HG03039 (cell line): ENCODE measurements around the gene QDPR.
"Not testable (repeated sequence)": the region's sequence is repeated elsewhere in the genome, so short reads cannot be mapped to it uniquely, and the experiment has no call there.

Experiments used
- ATAC-seq: cut with Tn5 transposase; IDR thresholded peaks from one replicate; pipeline ENCODE4 v1.9.1; 2021; ENCODE audit warnings: mild to moderate bottlenecking, moderate library complexity; ENCODE audit not compliant: unreplicated experiment

Gene QDPR

DNA sequence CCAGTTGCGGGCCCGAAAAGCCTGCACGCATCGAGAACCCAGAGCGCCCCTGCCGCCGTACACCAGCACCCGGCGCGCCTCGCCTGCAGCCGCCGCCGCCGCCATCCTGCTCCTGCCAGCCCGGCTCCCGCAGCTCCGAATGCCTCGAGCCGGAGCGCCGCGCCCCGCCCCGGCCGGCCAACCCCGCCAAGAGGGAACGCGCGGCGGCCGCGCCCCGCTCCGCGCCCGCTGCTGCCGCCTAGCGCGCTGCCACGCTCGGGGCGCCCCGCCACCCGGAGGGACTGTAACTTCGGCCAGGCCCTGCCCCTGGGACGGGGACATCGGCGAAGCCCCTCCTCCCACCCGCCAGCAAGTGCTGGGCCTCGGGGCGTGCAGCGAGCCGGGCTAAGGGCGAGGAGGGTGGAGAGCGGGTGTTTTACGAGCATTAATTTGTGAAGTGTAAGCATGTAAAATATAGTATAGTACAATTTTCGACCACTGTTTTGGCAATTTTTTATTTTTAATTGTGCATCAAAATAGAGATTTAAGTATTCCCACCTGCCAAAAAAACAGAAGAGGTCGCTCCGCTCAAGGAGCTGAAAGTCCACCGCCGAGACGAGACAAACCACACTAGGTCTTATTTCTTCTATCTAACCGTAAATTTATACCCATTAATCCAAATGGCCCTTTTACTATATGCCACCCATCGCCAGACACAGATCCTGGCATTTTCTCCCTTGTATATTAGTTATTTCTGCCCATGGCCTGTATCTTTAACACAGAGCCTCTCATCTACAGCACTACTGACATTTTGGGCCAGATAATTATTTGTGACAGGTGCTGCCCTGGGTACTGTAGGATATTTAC, at the start of gene QDPR:
QDPR (minus strand) TSS at position 141 of the 846 bp plus-strand sequence; CDS start at position 105, 36 bp downstream.
- ATAC-seq, result peak; percentile 96

DNA sequence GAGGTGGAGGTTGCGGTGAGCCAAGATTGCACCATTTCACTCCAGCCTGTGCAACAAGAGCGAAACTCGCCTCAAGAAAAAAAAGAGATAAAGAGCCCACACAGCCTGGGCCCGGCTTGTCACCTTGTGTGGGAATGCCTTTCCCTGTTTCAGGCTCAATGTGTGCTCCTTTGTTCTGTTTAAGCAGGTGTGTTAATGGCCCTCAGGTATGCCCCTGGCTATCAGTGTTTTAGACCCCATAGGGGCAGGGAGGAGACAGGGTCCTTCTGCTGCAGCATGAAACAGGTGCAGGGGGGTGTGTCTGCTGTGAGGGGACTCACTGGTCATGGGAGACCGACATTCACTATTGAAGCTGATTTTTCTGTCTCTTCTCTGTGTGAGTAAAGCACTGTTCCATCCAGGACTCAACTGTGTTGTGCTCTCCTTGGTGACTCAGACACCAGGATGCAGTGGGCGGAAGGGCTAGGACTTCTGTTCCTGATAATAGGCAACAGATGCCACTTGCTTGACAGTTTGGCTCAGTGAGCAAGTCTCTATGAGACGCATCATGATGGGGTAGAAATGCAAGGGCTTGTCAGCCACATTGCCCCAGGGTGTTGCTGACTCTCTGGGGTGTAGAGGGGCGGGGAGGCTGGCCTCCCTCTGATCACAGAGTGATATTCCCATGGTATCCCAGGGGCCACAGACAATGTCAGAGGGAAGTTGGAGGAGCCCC, 49.5 kb upstream of the QDPR start:
- no peak for ATAC-seq

DNA sequence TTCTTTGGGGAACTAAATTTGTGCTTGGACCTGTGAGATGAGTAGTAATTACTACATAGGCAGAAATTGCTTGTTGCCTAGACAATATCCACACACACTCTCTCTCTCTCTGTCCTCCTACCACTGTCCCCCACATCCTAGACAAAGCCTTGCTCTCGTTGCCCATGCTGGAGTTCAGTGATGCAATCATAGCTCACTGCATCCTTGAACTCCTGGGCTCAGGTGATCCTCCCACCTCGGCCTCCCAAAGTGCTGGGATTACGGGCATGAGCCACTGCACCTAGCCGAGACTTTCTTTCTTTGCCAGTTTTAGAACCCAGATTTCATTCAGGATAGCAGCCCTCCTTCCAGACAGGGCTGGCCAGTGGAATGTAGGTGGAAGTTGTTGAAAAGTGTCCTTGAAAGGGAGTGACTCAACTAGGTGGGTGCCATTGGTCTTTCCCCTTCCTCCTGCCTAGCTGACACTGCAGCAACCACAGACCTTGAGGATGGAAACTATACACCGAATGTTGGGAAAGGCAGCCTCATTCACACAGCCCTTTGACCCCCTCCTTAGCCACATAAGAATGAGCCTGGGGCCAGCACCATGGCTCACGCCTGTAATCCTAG, 48.3 kb upstream of the QDPR start:
- ATAC-seq, result no peak

DNA sequence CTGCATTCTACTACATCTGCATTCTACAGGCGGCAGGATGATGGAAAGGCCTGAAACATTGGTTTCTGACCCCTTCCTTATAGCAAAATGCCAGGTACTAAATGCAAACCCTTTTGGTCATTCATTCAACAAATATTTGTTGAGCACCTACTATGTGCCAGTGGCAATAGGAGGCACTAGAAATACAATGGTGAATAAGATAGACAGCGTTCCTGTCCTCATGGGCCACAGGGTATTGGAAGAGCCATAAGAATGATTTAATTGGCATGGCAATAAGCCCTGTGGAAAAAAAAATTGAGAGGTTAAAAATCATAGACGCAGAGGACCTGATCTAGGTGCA, 47.8 kb upstream of the QDPR start:
- no peak for ATAC-seq

DNA sequence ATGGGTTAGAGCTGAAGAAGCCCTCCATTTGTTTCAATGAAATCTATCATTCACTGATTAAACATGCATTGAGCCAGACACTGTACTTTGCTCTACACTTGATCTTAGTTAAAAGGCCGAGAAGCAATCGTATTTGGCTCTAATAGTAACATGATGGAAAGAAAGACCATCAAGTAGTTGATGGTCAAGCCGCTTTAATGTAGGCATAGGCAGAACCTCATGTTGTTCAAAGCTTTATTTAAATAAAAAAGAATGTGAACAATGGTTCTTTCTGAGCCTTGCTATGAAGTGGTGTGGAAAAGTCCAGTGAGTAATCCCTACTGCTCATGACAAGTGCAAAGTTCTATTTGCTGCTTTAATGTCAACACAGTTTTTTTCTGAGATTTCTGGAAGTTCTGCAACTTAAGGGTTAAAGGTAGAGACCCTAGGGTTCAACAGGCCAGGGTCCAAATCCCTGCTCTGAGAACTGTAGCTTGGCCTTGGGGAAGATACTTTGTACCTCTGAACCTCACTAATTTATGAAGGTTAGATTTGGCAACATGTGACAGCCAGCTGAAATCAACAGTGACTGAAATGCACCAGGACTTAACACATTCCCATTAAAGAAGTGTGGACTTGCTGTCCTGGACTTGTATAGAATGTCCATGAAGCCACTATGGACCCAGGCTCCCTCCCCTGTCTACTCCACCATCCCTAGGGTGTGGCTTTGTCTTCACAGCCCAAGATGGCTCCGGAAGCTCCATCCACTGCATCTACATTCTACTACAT, 47.2 kb upstream of the QDPR start:
- no peak for ATAC-seq

DNA sequence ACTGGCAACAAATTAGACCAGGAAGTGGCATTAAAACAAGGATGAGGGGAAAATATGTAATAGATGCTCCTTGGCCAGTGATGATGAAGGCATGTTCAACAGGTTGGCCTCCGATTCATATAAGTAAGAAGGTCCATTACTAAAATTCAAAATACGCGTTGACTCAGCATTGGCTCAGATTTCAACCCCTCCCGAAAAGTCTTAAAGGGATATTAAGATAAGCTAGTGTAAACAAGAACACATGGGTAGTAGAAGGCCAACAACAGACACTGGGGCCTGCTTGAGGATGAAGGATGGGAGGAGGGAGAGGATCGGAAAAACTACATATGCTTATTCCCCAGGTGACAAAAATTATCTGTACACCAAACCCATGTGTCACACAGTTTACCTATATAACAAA, 46.0 kb upstream of the QDPR start:
- no peak for ATAC-seq

DNA sequence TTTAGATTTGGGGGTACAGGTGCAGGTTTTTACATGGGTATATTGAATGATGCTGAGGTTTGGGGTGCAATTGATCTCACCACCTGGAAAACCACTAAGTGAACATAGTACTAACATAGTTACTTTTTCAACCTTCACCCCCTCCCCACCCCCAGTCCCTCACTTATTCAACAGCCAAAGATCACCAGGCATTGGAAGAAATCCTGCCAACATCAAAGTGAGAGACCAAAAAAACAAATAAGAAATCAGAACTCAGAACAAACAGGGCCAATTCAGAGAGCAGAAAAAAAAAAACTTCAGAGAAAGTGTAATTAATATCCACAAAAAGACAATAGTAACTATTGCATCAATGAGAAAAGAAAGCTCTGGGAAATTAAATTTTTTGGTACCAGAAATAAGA, 44.6 kb upstream of the QDPR start:
- no peak for ATAC-seq

DNA sequence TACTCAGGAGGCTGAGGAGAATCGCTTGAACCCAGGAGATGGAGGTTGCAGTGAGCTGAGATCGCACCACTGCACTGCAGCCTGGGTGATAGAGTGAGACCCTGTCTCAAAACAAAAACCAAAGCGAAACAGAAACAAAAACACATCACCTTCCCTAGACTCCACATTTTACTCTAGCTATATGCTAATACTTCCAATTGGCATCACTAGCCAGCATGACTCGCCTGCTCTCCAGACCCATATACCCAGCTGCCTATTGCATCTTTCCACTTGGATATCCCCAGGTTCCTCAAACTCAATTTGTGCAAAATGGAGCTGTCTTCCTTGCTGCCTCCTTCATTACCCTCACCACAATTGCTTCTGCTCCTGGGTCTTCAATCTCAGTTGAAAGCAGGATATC, 42.7 kb upstream of the QDPR start:
- no peak for ATAC-seq

DNA sequence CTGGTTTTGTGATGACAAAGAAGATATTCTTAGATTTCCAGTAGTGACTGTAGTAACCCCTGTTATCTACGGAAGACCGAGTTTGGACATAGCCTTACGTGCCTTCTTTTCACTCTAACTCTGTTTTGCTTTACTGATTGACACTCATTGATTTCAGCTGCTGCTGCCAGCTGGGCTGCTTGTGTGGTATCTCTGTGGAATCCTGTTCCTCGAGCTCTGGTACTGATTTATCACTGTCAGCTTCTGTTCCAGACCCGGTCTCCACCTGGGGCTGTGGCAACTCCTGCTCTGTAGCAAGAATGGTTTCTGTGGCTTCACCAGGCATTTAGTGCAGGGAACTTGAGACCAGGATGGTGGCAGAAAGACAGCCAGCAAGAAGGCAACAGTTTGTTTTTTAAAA, 40.5 kb upstream of the QDPR start:
- no peak for ATAC-seq

DNA sequence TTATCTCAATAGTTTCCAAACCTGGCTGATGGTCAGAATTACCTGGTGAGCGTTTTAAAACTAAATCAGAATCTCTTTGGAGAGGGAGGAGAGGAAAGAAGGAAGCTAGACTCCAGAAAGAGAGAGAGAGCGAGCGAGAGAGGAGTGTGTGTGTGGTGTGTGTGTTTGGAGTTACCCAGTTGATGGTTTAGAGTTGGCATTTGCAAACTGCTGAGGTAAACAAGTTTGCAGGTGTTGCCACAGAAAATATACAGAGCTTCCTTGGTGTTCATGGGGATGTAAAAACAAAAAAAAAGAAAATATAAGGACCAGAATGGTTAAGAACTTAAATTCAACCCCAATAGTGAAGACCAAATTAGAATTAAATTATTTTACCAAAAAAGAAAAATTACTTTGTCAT, 38.7 kb upstream of the QDPR start:
- no peak for ATAC-seq

DNA sequence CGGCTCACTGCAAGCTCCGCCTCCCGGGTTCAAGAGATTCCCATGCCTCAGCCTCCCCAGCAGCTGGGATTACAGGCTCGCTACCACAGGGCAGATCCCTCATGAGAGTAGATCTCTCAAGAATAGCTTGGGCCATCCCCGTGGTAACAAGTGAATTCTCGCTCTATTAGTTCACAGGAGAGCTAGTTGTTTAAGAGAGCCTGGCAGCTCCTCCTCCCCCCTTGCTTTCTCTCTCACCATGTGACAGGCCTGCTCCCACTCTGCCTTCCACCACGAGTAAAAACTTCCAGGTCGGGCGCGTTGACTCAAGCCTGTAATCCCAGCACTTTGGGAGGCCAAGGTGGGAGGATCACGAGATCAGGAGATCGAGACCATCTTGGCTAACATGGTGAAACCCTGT, 34.8 kb upstream of the QDPR start:
- ATAC-seq, result no peak

DNA sequence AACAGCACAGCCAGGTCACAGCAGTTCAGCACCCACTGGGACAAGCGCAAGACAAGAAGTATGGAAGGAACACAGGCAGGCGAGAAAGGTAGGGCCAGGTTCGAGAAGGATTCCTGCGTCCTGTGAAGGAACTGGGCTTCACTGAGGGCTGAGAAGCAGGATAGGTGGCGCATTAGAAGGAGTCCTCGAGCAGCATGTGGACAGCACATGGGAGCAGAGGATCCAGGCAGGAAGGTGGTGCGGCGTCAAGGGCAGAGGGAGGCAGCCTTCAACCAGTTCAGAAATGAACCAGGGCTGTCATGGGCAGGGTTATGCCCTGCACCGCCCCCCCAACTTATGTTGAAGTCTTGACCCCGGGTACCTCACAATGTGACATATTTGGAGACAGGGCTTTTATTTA, 34.3 kb upstream of the QDPR start:
- ATAC-seq, result no peak

DNA sequence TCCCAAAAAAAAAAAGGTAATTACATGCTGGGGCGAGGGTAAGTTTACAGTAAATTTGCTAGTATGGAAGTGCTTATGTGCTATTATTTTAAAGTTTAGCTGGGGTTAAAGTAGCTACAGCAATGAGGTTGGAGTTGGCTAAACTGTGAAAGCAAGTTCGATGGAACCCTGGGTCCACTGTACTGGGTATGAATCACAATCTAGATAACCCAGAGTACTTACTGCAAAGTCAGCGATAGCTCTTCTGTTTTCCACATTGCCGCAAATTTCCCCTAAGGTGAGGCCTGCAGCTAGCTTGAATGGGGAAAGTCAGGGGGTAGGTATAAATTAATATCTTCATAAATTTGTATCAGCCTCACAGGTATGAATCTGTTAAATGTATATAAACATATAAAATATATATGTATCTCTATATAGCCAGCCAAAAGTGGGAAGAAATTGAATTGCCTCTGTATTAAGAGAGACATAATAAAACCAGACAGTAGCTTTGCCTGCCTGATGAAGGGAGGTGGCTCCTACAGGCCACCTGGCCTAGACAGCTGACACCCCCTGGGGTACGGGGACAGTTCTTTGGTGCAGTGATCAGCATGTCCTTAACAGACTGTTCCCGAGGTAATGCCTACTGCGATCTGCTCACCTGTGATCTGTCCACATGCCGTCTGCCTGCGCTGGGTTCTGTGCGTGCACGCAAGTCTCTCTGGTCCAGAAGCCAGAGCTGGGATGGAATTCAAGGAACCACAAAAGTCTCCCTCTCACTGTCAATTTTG, 33.7 kb upstream of the QDPR start:
- no peak for ATAC-seq

DNA sequence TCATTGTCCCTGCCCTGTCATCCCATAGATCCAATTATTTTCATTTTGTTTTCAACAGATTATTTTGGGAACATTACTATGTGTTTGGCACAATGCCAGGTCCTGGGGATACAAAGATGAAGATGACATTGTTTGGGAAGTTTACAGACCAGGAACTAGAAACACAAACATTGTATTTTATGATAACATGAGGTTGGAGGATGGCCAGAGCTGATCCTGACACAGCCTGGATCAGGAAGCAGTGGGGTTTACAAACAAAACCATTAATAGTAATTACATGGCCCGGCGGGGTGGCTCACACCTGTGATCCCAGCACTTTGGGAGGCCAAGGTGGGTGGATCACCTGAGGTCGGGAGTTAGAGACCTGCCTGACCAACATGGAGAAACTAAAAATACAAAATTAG, 32.9 kb upstream of the QDPR start:
- ATAC-seq, result no peak

DNA sequence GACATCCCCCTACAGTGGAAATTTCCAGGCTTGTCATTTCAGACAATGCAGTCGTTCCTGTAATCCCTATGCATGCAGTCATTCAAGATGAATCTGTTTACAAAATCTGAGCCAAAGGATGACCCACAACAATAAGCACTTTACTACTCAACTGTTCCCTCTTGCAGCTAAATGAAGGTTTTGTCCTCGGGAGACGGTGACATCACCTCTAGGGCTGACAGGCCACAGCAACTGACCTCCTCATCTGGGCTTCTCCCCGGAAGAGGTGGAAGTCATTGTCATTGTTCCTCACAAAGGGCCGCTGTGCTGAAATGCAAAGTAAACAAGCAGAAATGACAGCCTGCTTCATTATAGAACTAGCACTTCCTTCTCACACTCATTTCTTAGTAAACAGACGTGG, 32.3 kb upstream of the QDPR start:
- ATAC-seq, result no peak

DNA sequence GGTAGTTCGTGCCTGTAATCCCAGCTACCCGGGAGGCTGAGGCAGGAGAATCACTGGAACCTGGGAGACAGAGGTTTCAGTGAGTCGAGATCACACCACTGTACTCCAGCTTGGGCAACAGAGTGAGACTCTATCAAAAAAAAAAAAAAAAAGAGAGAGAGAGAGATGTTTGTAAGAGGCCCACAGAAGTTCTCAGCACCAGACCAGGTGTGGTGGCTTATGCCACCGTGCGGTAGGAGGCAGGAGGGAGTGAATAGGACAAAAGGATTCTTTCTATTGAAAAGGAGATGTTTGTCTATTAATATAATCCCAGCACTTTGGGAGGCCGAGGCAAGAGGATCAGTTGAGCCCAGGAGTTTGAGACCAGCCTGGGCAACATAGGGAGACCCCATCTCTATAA, 25.2 kb upstream of the QDPR start:
- not testable (repeated sequence) for ATAC-seq

DNA sequence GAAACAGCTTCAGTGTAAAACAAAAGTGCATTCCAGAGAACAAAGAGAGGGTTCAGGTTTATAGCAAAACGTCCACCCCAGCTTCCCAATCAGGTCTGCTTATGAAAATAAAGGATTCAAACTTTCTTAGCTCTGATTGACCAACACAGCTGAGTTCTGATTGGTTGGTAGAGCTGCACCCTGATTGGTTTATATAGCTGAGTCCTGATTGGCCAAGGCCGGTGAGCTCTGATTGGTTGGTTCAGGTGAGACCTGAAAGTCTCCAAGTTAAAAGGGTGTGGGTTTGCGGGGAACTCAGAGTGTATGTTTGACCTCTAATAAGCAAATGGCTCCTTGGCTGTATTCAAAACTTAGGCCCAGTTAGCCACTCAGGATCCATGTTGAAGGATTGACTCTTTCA, 24.0 kb upstream of the QDPR start:
- no peak for ATAC-seq

DNA sequence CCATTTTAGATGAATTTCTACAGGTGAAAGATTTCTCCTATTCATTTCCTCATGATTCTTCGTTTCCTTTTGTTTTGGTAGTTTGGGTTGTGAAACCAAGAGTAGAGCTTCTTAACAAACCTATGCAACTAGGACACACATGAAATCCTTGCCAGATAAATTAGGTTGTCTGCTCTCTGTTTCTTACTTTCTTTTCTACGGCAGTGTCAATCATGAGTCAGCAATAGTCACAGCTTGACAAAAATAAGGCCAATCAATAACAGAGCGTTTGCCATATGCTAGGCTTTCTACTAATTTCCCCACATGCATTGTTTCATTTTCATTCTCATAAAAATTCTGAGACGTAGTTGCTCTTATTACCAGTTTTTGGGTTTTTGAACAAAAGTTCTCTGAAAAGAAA, 23.4 kb upstream of the QDPR start:
- ATAC-seq, result no peak

DNA sequence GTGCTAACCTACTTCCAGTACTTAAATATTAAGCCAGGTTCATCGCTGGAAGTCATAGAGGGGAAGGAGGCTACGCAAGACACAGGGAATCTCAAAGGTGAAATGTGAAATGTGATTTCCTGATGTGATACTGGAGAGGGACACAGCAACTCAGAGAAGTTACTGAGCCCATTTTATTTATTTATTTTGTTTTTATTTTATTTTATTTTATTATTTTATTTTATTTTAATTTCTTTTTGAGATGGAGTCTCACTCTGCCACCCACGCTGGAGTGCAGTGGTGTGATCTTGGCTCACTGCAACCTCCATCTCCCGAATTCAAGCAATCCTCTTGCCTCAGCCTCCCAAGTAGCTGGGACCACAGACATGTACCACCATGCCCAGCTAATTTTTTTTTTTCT, 22.8 kb upstream of the QDPR start:
- ATAC-seq, result no peak

DNA sequence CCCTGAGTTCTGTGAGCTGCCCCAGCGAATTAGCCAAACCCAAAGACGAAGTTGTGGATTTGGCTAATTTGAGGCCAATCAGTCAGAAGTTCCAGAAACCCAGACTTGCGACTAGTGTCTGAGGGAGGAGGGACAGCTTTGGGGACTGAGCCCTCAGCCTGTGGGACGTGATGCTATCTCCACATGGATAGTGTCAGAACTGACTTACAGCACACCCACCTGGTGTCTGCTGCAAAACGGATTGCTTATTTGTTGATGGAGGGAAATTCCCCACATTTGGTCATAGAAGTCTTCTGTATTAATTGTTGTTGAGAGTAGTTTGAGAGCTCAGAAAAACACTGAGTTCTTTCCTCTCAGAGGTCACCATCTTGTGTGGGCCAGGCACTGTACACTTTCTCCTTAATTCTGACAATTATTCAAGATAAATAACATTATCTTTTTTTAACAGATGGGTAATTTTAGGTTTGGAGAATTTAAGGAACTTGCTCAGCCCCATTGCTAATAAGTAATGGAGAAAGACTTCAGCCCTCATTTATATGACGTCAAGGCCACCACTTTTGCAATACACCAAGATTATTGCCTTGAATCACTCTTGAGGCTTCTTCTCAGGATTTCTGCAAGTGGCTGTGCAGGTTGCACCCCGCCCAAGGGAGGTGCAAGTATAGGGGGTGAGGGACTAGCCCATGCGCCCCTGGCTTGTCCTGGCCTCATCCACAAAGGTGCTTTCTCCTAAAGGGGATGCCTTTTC, 19.8 kb upstream of the QDPR start:
- no peak for ATAC-seq
